Choroid plexus epithelial cell (primary cell): ENCODE measurements around the gene KDM3B.
"Not testable (repeated sequence)": the region's sequence is repeated elsewhere in the genome, so short reads cannot be mapped to it uniquely, and the experiment has no call there.

Experiments used
- DNase-seq: peaks from one replicate; pipeline ENCODE4 v3.0.0-alpha.2; 2010; ENCODE audit warnings: low read depth
- H3K4me3 ChIP-seq: 2 replicates; pipeline ENCODE4 v1.5.1; 2011; ENCODE audit warnings: low read depth, mild to moderate bottlenecking, control low read depth, low read length, moderate library complexity
- TF ChIP-seq, protein P1 (sequence below): conservative IDR thresholded peaks from 2 replicates; pipeline ENCODE4 v1.5.1; 2011; ENCODE audit warnings: low read depth, mild to moderate bottlenecking, control low read depth, inconsistent platforms, low read length, moderate library complexity

Gene KDM3B

GRCh38 chr5:138372225-138372624, 19.7 kb downstream of the KDM3B start:
- TF ChIP-seq, protein P1, sequence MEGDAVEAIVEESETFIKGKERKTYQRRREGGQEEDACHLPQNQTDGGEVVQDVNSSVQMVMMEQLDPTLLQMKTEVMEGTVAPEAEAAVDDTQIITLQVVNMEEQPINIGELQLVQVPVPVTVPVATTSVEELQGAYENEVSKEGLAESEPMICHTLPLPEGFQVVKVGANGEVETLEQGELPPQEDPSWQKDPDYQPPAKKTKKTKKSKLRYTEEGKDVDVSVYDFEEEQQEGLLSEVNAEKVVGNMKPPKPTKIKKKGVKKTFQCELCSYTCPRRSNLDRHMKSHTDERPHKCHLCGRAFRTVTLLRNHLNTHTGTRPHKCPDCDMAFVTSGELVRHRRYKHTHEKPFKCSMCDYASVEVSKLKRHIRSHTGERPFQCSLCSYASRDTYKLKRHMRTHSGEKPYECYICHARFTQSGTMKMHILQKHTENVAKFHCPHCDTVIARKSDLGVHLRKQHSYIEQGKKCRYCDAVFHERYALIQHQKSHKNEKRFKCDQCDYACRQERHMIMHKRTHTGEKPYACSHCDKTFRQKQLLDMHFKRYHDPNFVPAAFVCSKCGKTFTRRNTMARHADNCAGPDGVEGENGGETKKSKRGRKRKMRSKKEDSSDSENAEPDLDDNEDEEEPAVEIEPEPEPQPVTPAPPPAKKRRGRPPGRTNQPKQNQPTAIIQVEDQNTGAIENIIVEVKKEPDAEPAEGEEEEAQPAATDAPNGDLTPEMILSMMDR, result no peak

DNA sequence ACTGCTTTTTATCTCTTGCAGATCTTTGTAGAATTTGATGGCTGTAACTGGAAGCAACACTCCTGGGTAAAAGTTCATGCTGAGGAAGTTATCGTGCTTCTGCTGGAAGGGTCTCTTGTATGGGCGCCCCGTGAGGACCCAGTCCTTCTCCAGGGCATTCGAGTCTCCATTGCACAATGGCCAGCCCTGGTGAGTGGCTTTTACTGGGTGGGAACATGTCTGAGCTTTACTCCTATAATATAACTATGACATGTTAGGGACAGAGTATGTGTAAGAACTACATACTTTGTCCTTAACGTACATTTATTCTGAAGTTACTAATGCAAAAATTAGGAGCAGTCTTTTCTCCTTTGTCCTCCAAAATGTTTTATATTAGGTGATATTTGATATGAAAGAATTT, 20.2 kb downstream of the KDM3B start:
- H3K4me3 ChIP-seq, result no peak overlapping the region
- TF ChIP-seq, protein P1, result no peak
- DNase-seq, result no peak

More at GRCh38 chr5:138372225-138372624, 19.7 kb downstream of the KDM3B start:
- no peak overlapping the region for H3K4me3 ChIP-seq
- DNase-seq, result no peak

DNA sequence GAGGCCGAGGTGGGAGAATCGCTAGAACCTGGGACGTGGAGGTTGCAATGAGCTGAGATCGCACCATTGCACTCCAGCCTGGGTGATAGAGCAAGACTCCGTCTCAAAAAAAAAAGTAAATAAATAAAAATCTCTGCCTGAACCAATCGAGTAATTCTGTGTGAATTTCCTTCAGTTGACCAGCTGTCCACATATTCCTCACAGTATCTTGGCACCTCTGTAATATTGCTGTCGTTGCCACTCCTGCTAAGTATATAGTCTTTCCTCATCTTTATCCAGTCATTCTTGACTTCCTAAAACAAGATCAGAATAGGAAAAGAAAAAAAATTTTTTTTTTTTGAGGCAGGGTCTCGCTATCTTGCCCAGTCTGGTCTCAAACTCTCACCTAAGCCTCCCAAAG, 29.9 kb downstream of the KDM3B start:
- no peak for DNase-seq
- no peak overlapping the region for H3K4me3 ChIP-seq
- TF ChIP-seq, protein P1, result no peak

GRCh38 chr5:138385660-138386059, 33.2 kb downstream of the KDM3B start:
- TF ChIP-seq, protein P1, result no peak
- no peak overlapping the region for H3K4me3 ChIP-seq
- DNase-seq, result no peak

DNA sequence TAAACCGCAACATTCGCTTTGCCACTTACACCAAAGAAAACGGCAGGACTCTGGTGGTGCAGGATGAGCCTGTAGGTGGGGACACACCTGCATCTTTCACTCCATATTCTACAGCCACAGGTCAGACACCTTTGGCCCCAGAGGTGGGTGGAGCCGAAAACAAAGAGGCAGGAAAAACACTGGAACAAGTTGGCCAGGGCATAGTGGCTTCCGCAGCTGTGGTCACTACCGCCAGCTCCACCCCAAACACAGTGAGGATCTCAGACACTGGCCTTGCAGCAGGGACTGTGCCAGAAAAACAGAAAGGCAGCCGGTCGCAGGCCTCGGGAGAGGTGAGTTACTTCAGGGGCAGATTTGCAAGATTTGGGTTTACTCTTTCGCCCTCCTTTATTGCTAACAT, 33.8 kb downstream of the KDM3B start:
- no peak for DNase-seq
- TF ChIP-seq, protein P1, result no peak

GRCh38 chr5:138389332-138389731, 36.8 kb downstream of the KDM3B start:
- TF ChIP-seq, protein P1, result no peak
- no peak for DNase-seq
- H3K4me3 ChIP-seq, result no peak overlapping the region

More for the DNA sequence above, 33.8 kb downstream of the KDM3B start:
- no peak overlapping the region for H3K4me3 ChIP-seq

DNA sequence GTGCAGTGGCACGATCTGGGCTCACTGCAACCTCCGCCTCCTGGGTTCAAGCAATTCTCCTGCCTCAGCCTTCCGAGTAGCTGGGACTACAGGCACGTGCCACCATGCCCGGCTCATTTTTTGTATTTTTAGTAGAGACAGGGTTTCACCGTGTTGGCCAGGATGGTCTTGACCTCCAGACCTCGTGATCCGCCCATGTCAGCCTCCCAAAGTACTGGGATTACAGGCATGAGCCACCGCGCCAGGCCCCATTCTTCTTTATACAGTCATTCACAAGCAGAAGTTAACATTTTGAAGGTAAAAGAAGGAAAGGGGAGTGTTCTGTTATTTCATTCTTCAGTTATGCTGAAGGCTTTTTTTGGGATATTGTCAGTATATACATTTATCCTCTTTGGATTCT, 37.4 kb downstream of the KDM3B start:
- DNase-seq, H3K4me3 ChIP-seq: not testable (repeated sequence)
